Panc1 (cell line): ENCODE results near the gene TSSC4. TPM values are rescaled to one million over a fixed set of nuclear protein-coding genes. Genes with fewer than 3 reads are reported as not detected.

ENCODE experiments used
- ATAC-seq: fragments of 200-7000 bp; cut with Tn5 transposase; 2 replicates; pipeline ENCODE4 v1.9.1; 2020; ENCODE audit warnings: mild to moderate bottlenecking, moderate library complexity
- BruUV-seq: library from RNA; stranded (reverse); fragments of 400-500 nt; replicated peaks from 2 replicates; lab custom pipeline; 2021; lab: Mats Ljungman, UMichigan
- CTCF ChIA-PET: fragments of 300-600 bp; sonication (Branson Sonifier 250); formaldehyde crosslinking; loops from one replicate; lab custom pipeline; 2022; ENCODE audit warnings: antibody characterized with exemption; lab: Charles Lee
- POLR2A ChIA-PET: fragments of 300-600 bp; sonication (Branson Sonifier 250); formaldehyde crosslinking; loops from one replicate; lab custom pipeline; 2022; ENCODE audit warnings: antibody characterized with exemption; lab: Charles Lee
- DNase-seq: peaks from one replicate; pipeline ENCODE4 v3.0.0-alpha.2; 2010; ENCODE audit warnings: low read depth, low spot score
- H3K27ac ChIP-seq: 2 replicates; pipeline ENCODE4 v1.5.1; 2011; ENCODE audit warnings: mild to moderate bottlenecking, low read length, inconsistent platforms
- H3K27me3 ChIP-seq: fragments of 200-500 bp; sonication (Bioruptor generic); 2 replicates; pipeline ENCODE4 v1.6.0; 2014; ENCODE audit warnings: low read length, inconsistent platforms; ENCODE audit not compliant: control insufficient read depth, insufficient read depth
- H3K36me3 ChIP-seq: fragments of 200-500 bp; sonication (Bioruptor generic); 2 replicates; pipeline ENCODE4 v1.5.1; 2014; ENCODE audit warnings: inconsistent platforms, mild to moderate bottlenecking, low read length, moderate library complexity; ENCODE audit not compliant: control insufficient read depth, insufficient read depth
- H3K4me1 ChIP-seq: 2 replicates; pipeline ENCODE4 v1.5.1; 2011; ENCODE audit warnings: inconsistent platforms, mild to moderate bottlenecking, low read length, moderate library complexity; ENCODE audit not compliant: control insufficient read depth, insufficient read depth
- H3K4me3 ChIP-seq, 2 experiments: 2 replicates each; pipeline ENCODE4 v1.5.1; 2011 to 2012; ENCODE audit warnings: low read depth in 2 of 2, low read length in 2 of 2, mild to moderate bottlenecking in 2 of 2, inconsistent platforms in 1 of 2, moderate library complexity in 1 of 2
- H3K9me3 ChIP-seq: fragments of 200-500 bp; sonication (Bioruptor generic); 2 replicates; pipeline ENCODE4 v1.5.1; 2014; ENCODE audit warnings: low read depth, mild to moderate bottlenecking, inconsistent platforms, low read length, moderate library complexity; ENCODE audit not compliant: control insufficient read depth, insufficient read depth
- CTCF ChIP-seq: fragments of 450-650 bp; IDR thresholded peaks from 2 replicates; pipeline ENCODE4 v1.5.1; 2017; ENCODE audit warnings: mild to moderate bottlenecking
- POLR2AphosphoS5 ChIP-seq: IDR thresholded peaks from 2 replicates; pipeline ENCODE4 v1.6.1; 2012; ENCODE audit warnings: mild to moderate bottlenecking, low read depth, low read length, moderate library complexity
- SIN3A ChIP-seq: IDR thresholded peaks from 2 replicates; pipeline ENCODE4 v1.6.1; 2012; ENCODE audit warnings: low read depth, mild to moderate bottlenecking, low read length, moderate library complexity, borderline replicate concordance; ENCODE audit not compliant: insufficient read depth
- TCF7L2 ChIP-seq: IDR thresholded peaks from 2 replicates; pipeline ENCODE4 v1.6.1; 2011; ENCODE audit warnings: mild to moderate bottlenecking, low read depth, low read length, inconsistent platforms
- in situ Hi-C: cut with HindIII; loops from 2 replicates; pipeline ENCODE4 v1.10.0; 2016; ENCODE audit warnings: low sequenced_read_pairs, low pct_unique_long_range_greater_than_20kb
- intact Hi-C: fragments of 100-400 bp; cut with micrococcal nuclease; formaldehyde crosslinking; loops from one replicate; pipeline ENCODE4 v1.10.0; 2022; ENCODE audit not compliant: unreplicated experiment
- total RNA-seq: library from RNA; stranded (reverse); gene quantifications from one replicate; pipeline ENCODE4 v1.2.1, GENCODE V29; 2021; ENCODE audit not compliant: unreplicated experiment
- TF ChIP-seq, protein P1 (sequence below), 2 experiments: IDR thresholded peaks; 2 replicates each; pipeline ENCODE4 v1.6.1; 2011 to 2012; ENCODE audit warnings: low read depth in 2 of 2, control low read depth in 1 of 2, low read length in 1 of 2, mild to moderate bottlenecking in 1 of 2, moderate library complexity in 1 of 2; ENCODE audit not compliant: insufficient read depth in 1 of 2

Gene TSSC4
- total RNA-seq, 1 experiment from 2014 or later = 132 TPM

DNA sequence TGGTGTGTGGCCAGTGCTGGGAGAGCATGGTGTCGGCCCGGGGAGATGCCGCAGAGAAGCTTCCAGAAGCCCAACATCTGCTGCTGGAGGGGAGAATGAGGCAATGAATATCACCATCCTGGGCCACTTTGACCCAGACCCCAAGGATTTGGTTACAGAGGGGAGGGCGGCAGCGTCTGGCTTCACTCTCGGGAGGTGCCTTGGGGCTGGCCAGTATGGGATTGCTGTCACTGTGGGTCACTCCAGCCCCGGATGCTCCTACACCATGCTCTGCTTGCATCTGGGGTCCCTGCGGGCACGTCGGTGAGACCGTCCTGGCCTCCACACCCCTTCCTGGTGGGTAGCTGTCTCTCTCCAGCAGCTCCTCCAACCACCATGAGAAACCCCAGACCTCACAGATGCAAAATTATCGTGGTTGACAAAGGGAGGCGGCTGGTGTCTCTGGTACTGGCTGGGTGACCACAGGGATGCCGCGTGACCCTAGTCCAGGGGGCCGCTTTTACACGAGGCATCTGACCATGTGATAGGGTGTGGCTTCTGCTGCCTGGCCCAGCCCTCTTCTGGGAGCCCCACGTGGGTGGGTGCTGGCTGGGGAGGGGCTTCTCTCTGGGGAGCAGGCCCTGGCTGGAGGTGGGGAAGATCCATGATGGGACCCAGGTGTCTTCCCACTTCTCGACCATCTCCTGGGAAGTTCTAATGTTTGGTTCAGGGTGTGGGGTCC is 49.9 kb downstream of the TSSC4 start:
- no peaks in the 10 kb centered on the region for H3K9me3 ChIP-seq
- intact Hi-C loops (no loop called here), in situ Hi-C loops (no loop called here)
- ChIA-PET POLR2A (no interaction called here), CTCF (no interaction called here)
- TF ChIP-seq, protein P1, sequence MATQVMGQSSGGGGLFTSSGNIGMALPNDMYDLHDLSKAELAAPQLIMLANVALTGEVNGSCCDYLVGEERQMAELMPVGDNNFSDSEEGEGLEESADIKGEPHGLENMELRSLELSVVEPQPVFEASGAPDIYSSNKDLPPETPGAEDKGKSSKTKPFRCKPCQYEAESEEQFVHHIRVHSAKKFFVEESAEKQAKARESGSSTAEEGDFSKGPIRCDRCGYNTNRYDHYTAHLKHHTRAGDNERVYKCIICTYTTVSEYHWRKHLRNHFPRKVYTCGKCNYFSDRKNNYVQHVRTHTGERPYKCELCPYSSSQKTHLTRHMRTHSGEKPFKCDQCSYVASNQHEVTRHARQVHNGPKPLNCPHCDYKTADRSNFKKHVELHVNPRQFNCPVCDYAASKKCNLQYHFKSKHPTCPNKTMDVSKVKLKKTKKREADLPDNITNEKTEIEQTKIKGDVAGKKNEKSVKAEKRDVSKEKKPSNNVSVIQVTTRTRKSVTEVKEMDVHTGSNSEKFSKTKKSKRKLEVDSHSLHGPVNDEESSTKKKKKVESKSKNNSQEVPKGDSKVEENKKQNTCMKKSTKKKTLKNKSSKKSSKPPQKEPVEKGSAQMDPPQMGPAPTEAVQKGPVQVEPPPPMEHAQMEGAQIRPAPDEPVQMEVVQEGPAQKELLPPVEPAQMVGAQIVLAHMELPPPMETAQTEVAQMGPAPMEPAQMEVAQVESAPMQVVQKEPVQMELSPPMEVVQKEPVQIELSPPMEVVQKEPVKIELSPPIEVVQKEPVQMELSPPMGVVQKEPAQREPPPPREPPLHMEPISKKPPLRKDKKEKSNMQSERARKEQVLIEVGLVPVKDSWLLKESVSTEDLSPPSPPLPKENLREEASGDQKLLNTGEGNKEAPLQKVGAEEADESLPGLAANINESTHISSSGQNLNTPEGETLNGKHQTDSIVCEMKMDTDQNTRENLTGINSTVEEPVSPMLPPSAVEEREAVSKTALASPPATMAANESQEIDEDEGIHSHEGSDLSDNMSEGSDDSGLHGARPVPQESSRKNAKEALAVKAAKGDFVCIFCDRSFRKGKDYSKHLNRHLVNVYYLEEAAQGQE (IDR thresholded peaks at IDR 0.05; ENCODE audit: insufficient read depth in 1 of 2, low read depth in 2 of 2, low read length in 1 of 2) = no peak
- TF ChIP-seq SIN3A (no peak), TCF7L2 (no peak), CTCF (no peak), POLR2AphosphoS5 (no peak)
- no peak overlapping the region for H3K4me3 ChIP-seq
- ATAC-seq = no peak
- no TSS peak for BruUV-seq
- H3K27me3 ChIP-seq = peaks cover 9% of the 10 kb centered on the region; the same call in 1 of the 2 replicates
- H3K4me1 ChIP-seq = peaks cover 7% of the 10 kb centered on the region; the same call in 1 of the 2 replicates
- DNase-seq = no peak
- no peaks in the 10 kb centered on the region for H3K36me3 ChIP-seq
- H3K27ac ChIP-seq = no peak overlapping the region

DNA sequence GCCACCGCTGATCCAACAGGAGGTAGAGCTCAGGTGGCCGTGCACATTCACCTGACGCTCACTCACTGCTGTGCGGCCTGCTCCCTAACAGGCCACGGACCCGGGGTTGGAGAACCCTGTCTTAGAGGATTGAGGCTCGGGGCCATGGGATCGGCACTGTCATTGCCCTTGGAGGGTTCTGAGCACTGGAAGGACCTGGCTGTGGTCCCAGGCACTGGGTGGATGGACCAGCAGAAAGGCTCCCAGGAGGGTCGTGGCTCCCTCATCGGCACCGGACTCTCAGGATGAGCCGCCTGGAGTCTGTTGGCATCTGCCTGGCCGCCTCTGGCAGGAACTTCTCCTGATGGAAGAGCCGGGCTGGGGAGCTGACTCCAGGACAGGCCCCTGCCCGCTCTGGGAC is 50.8 kb downstream of the TSSC4 start:
- CTCF ChIA-PET = no interaction called here
- peaks cover 9% of the 10 kb centered on the region; the same call in 1 of the 2 replicates for H3K27me3 ChIP-seq

More for the DNA sequence above, 50.8 kb downstream of the TSSC4 start:
- TF ChIP-seq, protein P1 (IDR thresholded peaks at IDR 0.05; ENCODE audit: insufficient read depth in 1 of 2, low read depth in 2 of 2, low read length in 1 of 2) = no peak
- TF ChIP-seq POLR2AphosphoS5 (no peak), SIN3A (no peak), TCF7L2 (no peak), CTCF (no peak)
- DNase-seq (no peak), ATAC-seq (no peak)
- Histone ChIP-seq H3K9me3 (no peaks in the 10 kb centered on the region), H3K27ac (no peak overlapping the region), H3K36me3 (no peaks in the 10 kb centered on the region), H3K4me1 (peaks cover under 1% of the 10 kb centered on the region; the same call in 1 of the 2 replicates), H3K4me3 (no peak overlapping the region)
- POLR2A ChIA-PET = no interaction called here
- in situ Hi-C loops = no loop called here
- intact Hi-C loops = no loop called here
- no TSS peak for BruUV-seq
